K562 (cell line): ENCODE data around the gene TFB2M. TPM values are rescaled to one million over a fixed set of nuclear protein-coding genes. Genes with fewer than 3 reads are reported as not detected.

Experiments
- CEBPG ChIP-seq, 3 experiments: fragments of 200-800 bp in 1 of 3; sonication (Bioruptor generic) in 1 of 3; sonication (generic) in 1 of 3; formaldehyde crosslinking in 1 of 3; IDR thresholded peaks in 2 of 3; conservative IDR thresholded peaks in 1 of 3; 2 replicates each; pipeline versions ENCODE4 v1.6.1 to v1.8.0; 2016 to 2022; ENCODE audit warnings: missing compliant biosample characterization in 2 of 3, missing genetic modification characterization in 2 of 3, mild to moderate bottlenecking in 1 of 3, missing genetic modification reagents in 1 of 3
- FOXA1 ChIP-seq: fragments of 450-650 bp; IDR thresholded peaks from 2 replicates; pipeline ENCODE4 v1.6.1; 2016; ENCODE audit warnings: mild to moderate bottlenecking, borderline replicate concordance
- GTF2E2 ChIP-seq: fragments of 200-800 bp; sonication (Bioruptor generic); IDR thresholded peaks from 2 replicates; pipeline ENCODE4 v1.6.1; 2016; ENCODE audit warnings: missing genetic modification characterization, missing compliant biosample characterization
- HDAC1 ChIP-seq, 2 experiments: fragments of 450-650 bp; IDR thresholded peaks; 2 replicates each; pipeline ENCODE4 v1.6.1; 2016 to 2017; ENCODE audit warnings: inconsistent platforms in 1 of 2, mild to moderate bottlenecking in 1 of 2, moderate library complexity in 1 of 2
- HEY1 ChIP-seq: fragments of 250-450 bp; sonication (Bioruptor Pico); IDR thresholded peaks from 2 replicates; pipeline ENCODE4 v1.5.0; 2020; ENCODE audit warnings: mild to moderate bottlenecking, moderate library complexity, borderline replicate concordance
- MCM3 ChIP-seq: fragments of 450-650 bp; IDR thresholded peaks from 2 replicates; pipeline ENCODE4 v1.6.1; 2016
- NFIX ChIP-seq: fragments of 250-450 bp; sonication (Bioruptor Pico); IDR thresholded peaks from 2 replicates; pipeline ENCODE4 v1.4.0; 2020; ENCODE audit warnings: low read depth, mild to moderate bottlenecking, moderate library complexity
- NR1H2 ChIP-seq: sonication (generic); formaldehyde crosslinking; IDR thresholded peaks from 2 replicates; pipeline ENCODE4 v1.4.0; 2020; ENCODE audit warnings: mild to moderate bottlenecking, missing genetic modification reagents
- NR3C1 ChIP-seq: sonication (generic); formaldehyde crosslinking; IDR thresholded peaks from 2 replicates; pipeline ENCODE4 v1.8.1; 2022; ENCODE audit warnings: missing genetic modification reagents
- POLR3G ChIP-seq: IDR thresholded peaks from 2 replicates; pipeline ENCODE4 v1.6.1; 2011; ENCODE audit not compliant: insufficient read length, insufficient replicate concordance; ENCODE audit errors: extremely low read depth
- RFX1 ChIP-seq: fragments of 450-650 bp; IDR thresholded peaks from 2 replicates; pipeline ENCODE4 v1.6.1; 2016; ENCODE audit warnings: mild to moderate bottlenecking, moderate library complexity
- RUNX1 ChIP-seq: sonication (generic); IDR thresholded peaks from 2 replicates; pipeline ENCODE4 v1.6.1; 2016; ENCODE audit warnings: antibody characterized with exemption, low read depth
- SLC30A9 ChIP-seq: fragments of 250-450 bp; sonication (Bioruptor Pico); IDR thresholded peaks from 2 replicates; pipeline ENCODE4 v1.8.0; 2022; ENCODE audit warnings: mild to moderate bottlenecking, moderate library complexity
- SMC3 ChIP-seq: conservative IDR thresholded peaks from 2 replicates; pipeline ENCODE4 v1.6.1; 2011; ENCODE audit warnings: low read depth, low read length, improper control_type of control experiment; ENCODE audit not compliant: insufficient read depth
- UBTF ChIP-seq, 2 experiments: IDR thresholded peaks; 2 replicates each; pipeline ENCODE4 v1.6.1; 2012; ENCODE audit warnings: improper control_type of control experiment in 2 of 2, low read depth in 2 of 2, low read length in 2 of 2, borderline replicate concordance in 1 of 2
- ZNF277 ChIP-seq: fragments of 250-450 bp; sonication (Bioruptor Pico); IDR thresholded peaks from 2 replicates; pipeline ENCODE4 v1.8.0; 2022; ENCODE audit warnings: inconsistent platforms, mild to moderate bottlenecking, moderate library complexity, borderline replicate concordance
- ZNF830 ChIP-seq: fragments of 250-450 bp; sonication (Bioruptor Pico); IDR thresholded peaks from 2 replicates; pipeline ENCODE4 v1.5.0; 2021; ENCODE audit warnings: mild to moderate bottlenecking
- polyA plus RNA-seq, 8 experiments: library from polyadenylated mRNA; depleted of rRNA in 4 of 8; stranded (reverse) in 5 of 8; unstranded in 3 of 8; fragments of >200 nt; fragmentation: Nextera tagmentation in 2 of 8; fragmentation: Illumina TruSeq in 1 of 8; extraction: Ambion mirVana in 2 of 8; extraction: Trizol in 1 of 8; gene quantifications; 2 replicates each; pipeline versions ENCODE4 v1.2.1 to v1.2.3, GENCODE V29; 2011 to 2014; ENCODE audit warnings: inconsistent platforms in 1 of 8, missing spikeins in 1 of 8
- total RNA-seq, 7 experiments: library from RNA; depleted of rRNA in 6 of 7; stranded (reverse); fragments of >200 nt in 6 of 7; fragmentation: Illumina TruSeq in 2 of 7; extraction: Trizol in 2 of 7; gene quantifications; 2 replicates each; pipeline versions ENCODE4 v1.2.1 to v1.2.3, GENCODE V29; 2011 to 2021; ENCODE audit warnings: low replicate concordance in 1 of 7
- TF ChIP-seq, protein P1 (sequence below): fragments of 250-450 bp; sonication (Bioruptor Pico); IDR thresholded peaks from 2 replicates; pipeline ENCODE4 v1.4.0; 2020; ENCODE audit warnings: borderline replicate concordance
- TF ChIP-seq, protein P2 (sequence below): fragments of 150-350 bp; conservative IDR thresholded peaks from 2 replicates; pipeline ENCODE4 v1.6.1; 2014; ENCODE audit warnings: low read length

TFB2M gene
- total and polyA plus RNA-seq, 9 of the 15 experiments (the other 6 are each of a cell fraction or from before 2014, with no cell fraction given) = 55.1 to 162 (median 70.6) TPM

- TF ChIP-seq, protein P1, sequence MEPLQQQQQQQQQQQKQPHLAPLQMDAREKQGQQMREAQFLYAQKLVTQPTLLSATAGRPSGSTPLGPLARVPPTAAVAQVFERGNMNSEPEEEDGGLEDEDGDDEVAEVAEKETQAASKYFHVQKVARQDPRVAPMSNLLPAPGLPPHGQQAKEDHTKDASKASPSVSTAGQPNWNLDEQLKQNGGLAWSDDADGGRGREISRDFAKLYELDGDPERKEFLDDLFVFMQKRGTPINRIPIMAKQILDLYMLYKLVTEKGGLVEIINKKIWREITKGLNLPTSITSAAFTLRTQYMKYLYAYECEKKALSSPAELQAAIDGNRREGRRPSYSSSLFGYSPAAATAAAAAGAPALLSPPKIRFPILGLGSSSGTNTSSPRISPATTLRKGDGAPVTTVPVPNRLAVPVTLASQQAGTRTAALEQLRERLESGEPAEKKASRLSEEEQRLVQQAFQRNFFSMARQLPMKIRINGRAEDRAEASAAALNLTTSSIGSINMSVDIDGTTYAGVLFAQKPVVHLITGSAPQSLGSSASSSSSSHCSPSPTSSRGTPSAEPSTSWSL (CRISPR knock-in tag) = no peak
- no peak for TF ChIP-seq NFIX (CRISPR knock-in tag)
- peak in 1 of 2 experiments; percentile 65; a peak in 1 of 4 replicates for TF ChIP-seq UBTF (IDR thresholded peaks at IDR 0.05; ENCODE audit: borderline replicate concordance in 1 of 2, low read depth in 2 of 2, low read length in 2 of 2)
- 0 out of 2 replicates have a peak, but pooled peaks have one; percentile 45 for TF ChIP-seq ZNF830
- TF ChIP-seq NR1H2 (CRISPR knock-in tag) = 0 out of 2 replicates have a peak, but pooled peaks have one; percentile 16
- TF ChIP-seq HEY1 = no peak
- no peak for TF ChIP-seq RFX1
- TF ChIP-seq NR3C1 (CRISPR knock-in tag) = peak; percentile 64; the same call in 1 of the 2 replicates
- TF ChIP-seq GTF2E2 (tag) = no peak
- TF ChIP-seq CEBPG (CRISPR knock-in tag; IDR thresholded peaks at IDR 0.05) = no peak
- no peak for TF ChIP-seq CEBPG (tag; conservative IDR thresholded peaks at IDR 0.05 in 1 of 2, IDR thresholded peaks at IDR 0.05 in 1 of 2)
- no peak for TF ChIP-seq ZNF277 (CRISPR knock-in tag)
- no peak for TF ChIP-seq POLR3G
- no peak for TF ChIP-seq SLC30A9
- TF ChIP-seq RUNX1 = no peak
- no peak for TF ChIP-seq FOXA1
- TF ChIP-seq MCM3 = no peak
- peak in 1 of 2 experiments; percentile 44; a peak in 1 of 4 replicates for TF ChIP-seq HDAC1 (IDR thresholded peaks at IDR 0.05)
- TF ChIP-seq SMC3 = peak; percentile 38; the same call in 1 of the 2 replicates
- TF ChIP-seq, protein P2, sequence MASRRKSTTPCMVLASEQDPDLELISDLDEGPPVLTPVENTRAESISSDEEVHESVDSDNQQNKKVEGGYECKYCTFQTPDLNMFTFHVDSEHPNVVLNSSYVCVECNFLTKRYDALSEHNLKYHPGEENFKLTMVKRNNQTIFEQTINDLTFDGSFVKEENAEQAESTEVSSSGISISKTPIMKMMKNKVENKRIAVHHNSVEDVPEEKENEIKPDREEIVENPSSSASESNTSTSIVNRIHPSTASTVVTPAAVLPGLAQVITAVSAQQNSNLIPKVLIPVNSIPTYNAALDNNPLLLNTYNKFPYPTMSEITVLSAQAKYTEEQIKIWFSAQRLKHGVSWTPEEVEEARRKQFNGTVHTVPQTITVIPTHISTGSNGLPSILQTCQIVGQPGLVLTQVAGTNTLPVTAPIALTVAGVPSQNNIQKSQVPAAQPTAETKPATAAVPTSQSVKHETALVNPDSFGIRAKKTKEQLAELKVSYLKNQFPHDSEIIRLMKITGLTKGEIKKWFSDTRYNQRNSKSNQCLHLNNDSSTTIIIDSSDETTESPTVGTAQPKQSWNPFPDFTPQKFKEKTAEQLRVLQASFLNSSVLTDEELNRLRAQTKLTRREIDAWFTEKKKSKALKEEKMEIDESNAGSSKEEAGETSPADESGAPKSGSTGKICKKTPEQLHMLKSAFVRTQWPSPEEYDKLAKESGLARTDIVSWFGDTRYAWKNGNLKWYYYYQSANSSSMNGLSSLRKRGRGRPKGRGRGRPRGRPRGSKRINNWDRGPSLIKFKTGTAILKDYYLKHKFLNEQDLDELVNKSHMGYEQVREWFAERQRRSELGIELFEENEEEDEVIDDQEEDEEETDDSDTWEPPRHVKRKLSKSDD = no peak
Measured at GRCh38 chr1:246506674-246507481, 59.2 kb downstream of the TFB2M start, which contains the start of gene SMYD3 (continued).
